Hippocampal formation (tissue), 2 donors: ENCODE results near the gene ENPP7.

ENCODE experiments used
- DNase-seq, 2 donors: peaks; one replicate each; lab custom pipeline; 2025; lab: John Stamatoyannopoulos, UW

Gene ENPP7

DNA sequence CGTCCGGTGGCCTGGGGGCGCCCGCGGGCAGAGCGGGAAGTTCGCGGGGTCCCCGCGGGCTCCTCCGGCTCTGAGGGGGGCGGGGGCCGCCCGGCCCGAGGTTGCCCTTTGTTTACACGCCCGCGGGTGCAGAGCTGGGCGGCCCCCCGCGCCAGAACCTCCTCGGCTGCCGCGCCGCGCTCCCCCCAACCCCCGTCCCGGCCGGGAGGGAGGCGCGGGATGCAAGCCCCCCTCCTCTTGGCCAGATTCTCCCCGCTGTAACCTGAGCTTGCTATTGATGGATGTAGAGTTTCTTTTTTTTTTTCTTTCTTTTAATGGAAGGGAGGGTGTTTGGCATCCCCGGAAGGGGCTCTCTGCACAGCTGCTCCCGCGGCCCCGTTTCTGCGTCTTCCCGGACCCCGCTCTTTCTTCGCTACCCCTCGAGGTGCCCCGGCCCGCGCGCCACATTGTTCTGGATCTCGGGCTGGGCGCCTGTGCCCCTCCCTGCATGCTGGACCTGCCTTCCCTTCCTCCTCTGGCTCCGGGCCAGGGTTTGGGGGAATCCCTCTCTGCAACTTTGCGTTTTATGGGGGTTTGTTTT, 47.9 kb downstream of the ENPP7 start:
- DNase-seq = no peak

DNA sequence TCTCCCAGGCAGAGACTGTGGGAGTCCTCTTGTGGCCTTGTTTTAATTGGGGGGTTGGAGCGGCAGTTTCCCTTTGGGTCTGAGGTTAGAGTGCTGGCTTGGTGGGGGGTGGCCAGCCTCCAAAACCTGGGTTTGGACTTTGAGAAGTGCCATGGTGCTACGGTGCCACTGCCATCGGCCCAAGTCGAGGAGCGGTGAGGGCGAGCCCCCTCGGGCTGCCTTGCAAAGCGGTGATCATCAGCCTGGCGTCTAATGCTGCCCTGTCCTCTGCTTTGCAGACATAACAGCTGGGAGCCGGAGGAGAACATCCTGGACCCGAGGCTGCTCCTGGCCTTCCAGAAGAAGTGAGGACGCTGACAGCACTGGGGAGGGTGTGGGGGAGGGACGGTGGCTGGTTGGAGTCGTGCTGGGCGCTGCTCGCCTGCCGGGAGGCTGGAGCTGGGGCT, 48.4 kb downstream of the ENPP7 start:
- DNase-seq = no peak

- DNase-seq = no peak
These were observed 49.1 kb downstream of the ENPP7 start for GRCh38 chr17:79779661-79780365.

DNA sequence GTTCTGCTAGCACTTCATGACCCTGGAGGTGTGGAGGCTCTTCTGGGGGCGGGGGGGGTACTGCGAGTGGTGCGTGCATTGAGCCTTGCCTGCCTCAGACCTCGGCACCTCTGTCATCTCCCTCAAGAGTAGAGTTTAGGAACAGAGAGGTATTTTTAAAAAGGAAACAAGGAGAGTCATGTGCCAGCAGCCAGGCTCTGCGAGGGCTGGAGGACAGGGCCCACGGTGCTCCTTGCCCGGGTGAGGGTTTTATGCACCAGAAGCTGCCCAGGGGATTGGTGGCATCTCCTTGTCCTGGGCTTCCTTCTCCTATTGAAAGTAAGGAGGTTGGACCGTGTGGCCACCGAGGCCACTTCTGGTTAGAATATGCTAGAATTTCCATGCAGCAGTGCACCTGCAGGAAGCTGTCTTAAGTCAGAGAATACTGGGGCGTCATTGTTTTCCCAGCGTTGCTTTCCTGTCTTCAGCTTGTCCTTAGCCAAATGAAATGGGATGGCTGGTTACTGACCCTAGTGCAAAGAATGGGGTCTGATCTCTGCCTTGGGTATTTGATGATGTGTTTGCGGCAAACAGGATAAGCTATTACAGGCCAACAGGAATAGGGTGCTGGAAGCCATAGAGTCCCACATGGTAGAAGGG, 50.4 kb downstream of the ENPP7 start:
- DNase-seq = no peak

GRCh38 chr17:79781736-79782575, 51.2 kb downstream of the ENPP7 start:
- DNase-seq = no peak

- no peak for DNase-seq
These were observed 53.1 kb downstream of the ENPP7 start for GRCh38 chr17:79783891-79784290.

DNA sequence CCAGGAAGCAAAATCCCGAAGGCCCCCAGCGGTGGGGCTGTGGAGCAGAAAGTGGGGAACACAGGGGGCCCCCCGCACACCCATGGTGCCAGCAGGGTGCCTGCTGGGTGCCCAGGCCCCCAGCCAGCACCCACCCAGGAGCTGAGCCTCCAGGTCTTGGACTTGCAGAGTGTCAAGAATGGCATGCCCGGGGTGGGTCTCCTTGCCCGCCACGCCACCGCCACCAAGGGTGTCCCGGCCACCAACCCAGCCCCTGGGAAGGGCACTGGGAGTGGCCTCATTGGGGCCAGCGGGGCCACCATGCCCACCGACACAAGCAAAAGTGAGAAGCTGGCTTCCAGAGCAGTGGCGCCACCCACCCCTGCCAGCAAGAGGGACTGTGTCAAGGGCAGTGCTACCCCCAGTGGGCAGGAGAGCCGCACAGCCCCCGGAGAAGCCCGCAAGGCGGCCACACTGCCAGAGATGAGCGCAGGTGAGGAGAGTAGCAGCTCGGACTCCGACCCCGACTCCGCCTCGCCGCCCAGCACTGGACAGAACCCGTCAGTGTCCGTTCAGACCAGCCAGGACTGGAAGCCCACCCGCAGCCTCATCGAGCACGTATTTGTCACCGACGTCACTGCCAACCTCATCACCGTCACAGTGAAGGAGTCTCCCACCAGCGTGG, 53.7 kb downstream of the ENPP7 start:
- DNase-seq = no peak

- DNase-seq = no peak
These were observed 54.5 kb downstream of the ENPP7 start for GRCh38 chr17:79785017-79785899.

- no peak for DNase-seq
These were observed 55.4 kb downstream of the ENPP7 start for GRCh38 chr17:79785900-79786810.

GRCh38 chr17:79786930-79787643, 56.3 kb downstream of the ENPP7 start:
- no peak for DNase-seq

DNA sequence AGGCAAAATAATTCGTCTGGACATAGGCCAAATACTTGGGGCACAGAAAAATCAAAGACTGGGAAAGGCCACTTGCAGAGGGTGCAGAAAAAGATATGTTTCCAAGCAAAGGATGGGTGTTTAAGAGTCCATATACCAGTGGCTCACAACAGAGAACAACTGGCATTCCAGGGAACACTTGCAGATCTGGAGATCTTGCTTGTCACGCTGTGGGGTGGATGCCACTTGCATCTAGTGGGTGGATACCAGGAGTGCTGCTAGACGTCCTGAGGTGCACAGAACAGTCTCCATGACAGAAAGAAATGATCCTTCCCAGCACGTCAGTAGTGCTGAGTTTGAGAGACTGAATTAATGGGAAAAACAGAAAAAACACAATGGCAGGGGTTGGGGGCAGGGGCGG, 57.7 kb downstream of the ENPP7 start:
- no peak for DNase-seq

GRCh38 chr17:79788989-79789942, 58.5 kb downstream of the ENPP7 start:
- no peak for DNase-seq

GRCh38 chr17:79789943-79790804, 59.4 kb downstream of the ENPP7 start:
- peak in 1 of 2 donors; percentile 18 for DNase-seq

DNA sequence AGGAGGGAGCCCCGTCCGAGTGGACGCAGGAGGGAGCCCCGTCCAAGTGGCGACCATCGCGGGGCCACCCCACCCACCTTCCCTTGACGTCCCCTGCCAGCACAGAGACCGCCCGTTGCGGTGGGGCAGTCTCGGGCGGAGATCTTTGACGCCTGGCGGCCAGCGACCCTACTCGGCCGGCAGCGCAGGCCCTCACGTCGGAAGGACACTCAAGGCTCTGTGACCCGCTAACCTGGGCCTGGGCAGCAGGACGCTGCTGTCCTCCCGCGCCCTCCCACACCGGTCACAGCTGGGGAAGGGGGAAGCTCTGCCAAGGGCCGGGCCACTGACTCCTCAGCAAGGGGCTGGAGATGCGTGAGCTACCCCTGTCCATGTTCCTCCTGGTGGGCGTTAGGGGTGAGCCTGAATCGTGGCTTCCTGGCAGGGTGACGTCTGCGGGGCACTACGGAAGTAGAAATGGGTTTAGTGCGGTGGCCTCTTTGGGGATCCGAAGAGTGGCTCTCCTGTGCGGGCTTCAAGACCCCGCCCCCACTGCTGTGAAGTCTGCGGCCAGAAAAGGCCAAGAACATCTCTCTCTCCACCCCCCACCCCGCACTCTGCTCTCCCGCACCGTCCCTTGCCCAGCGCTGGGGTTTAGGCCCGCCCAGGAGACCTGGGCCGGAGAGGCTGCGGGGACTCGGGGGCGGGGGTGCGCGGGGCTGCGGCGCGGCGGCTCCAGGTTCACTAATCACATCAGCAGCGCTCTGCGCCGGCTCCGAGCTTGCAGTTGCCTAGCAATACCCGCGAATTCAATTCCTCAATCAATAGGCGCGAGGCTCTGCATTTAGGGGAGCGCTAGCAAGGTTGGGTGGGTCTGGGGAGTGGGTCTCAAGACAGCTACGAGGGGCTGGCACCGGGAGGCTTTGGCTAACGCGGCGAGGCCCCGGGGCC, 60.3 kb downstream of the ENPP7 start:
- DNase-seq = no peak

DNA sequence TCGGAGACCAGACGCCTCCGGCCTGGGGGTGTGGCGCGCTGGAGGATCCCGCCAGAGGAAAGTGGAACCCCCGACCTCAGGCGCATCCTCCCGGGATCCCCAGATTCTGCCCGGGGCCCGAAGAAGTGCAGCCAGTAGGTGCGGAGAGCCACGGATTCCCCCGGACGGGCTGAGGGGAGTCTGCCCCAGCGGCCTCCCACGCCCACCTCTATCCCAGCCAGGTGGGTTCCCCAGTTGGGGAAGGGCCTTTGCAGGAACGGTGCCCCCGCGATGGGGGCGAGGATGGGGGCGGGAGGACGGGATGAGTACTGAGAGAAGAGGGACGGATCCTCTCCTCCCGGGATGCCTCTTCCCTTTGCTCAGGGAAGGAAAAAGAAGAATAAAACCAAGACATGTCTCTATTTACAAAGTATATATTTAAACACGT, 61.0 kb downstream of the ENPP7 start:
- DNase-seq = no peak
